GM10266 (cell line): ENCODE data around the gene ANKRD66.
A peak's percentile ranks its signal among the peaks of the same experiment; 100 is the strongest.
"Not testable (repeated sequence)": the region's sequence is repeated elsewhere in the genome, so short reads cannot be mapped to it uniquely, and the experiment has no call there.

Source experiments
- DNase-seq: peaks from one replicate; pipeline ENCODE4 v3.0.0; 2012; ENCODE audit errors: extremely low spot score
- CTCF ChIP-seq: IDR thresholded peaks from 2 replicates; pipeline ENCODE4 v1.5.1; 2012; ENCODE audit warnings: mild to moderate bottlenecking, low read depth; ENCODE audit not compliant: control insufficient read depth, insufficient read depth; ENCODE audit errors: missing control alignments

ANKRD66 gene

GRCh38 chr6:46764961-46765360 is 18.2 kb downstream of the ANKRD66 start:
- no peak for TF ChIP-seq CTCF
- DNase-seq = no peak

GRCh38 chr6:46772016-46772415 is 25.3 kb downstream of the ANKRD66 start:
- no peak for DNase-seq
- TF ChIP-seq CTCF = no peak

GRCh38 chr6:46772762-46773161 is 26.0 kb downstream of the ANKRD66 start:
- DNase-seq = peak; percentile 23
- no peak for TF ChIP-seq CTCF

- DNase-seq = no peak
- TF ChIP-seq CTCF = no peak
Observed at GRCh38 chr6:46773201-46773855, 26.6 kb downstream of the ANKRD66 start.

GRCh38 chr6:46774736-46775135 is 28.0 kb downstream of the ANKRD66 start:
- not testable (repeated sequence) for DNase-seq

GRCh38 chr6:46776070-46776712 is 29.5 kb downstream of the ANKRD66 start:
- no peak for DNase-seq
- no peak for TF ChIP-seq CTCF

- DNase-seq = no peak
Observed at GRCh38 chr6:46777476-46778346, 31.0 kb downstream of the ANKRD66 start.

More at GRCh38 chr6:46777476-46778346, 31.0 kb downstream of the ANKRD66 start:
- no peak for TF ChIP-seq CTCF
